Astrocyte (in vitro differentiated cells and primary cell): ENCODE results near the gene DHRS3. TPM values are rescaled to one million over a fixed set of nuclear protein-coding genes. Genes with fewer than 3 reads are reported as not detected.

Experiments
- DNase-seq: peaks from one replicate; pipeline ENCODE4 v3.0.0-alpha.2; 2010; ENCODE audit warnings: low read depth
- FAIRE-seq: peaks from 2 replicates; lab custom pipeline; 2011; peaks lifted over from hg19 to GRCh38; lab: Jason Lieb, UNC
- H2AFZ ChIP-seq: 2 replicates; pipeline ENCODE4 v1.6.0; 2012; ENCODE audit warnings: low read depth, low read length, inconsistent platforms
- H3K27ac ChIP-seq: 2 replicates; pipeline ENCODE4 v1.5.1; 2011; ENCODE audit warnings: low read depth, low read length, inconsistent platforms
- H3K27me3 ChIP-seq: 2 replicates; pipeline ENCODE4 v1.6.0; 2011; ENCODE audit warnings: low read length, inconsistent platforms; ENCODE audit not compliant: insufficient read depth
- H3K36me3 ChIP-seq: 2 replicates; pipeline ENCODE4 v1.5.1; 2011; ENCODE audit warnings: low read length, inconsistent platforms; ENCODE audit not compliant: insufficient read depth
- H3K4me1 ChIP-seq: 2 replicates; pipeline ENCODE4 v1.5.1; 2011; ENCODE audit warnings: low read length, inconsistent platforms; ENCODE audit not compliant: insufficient read depth
- H3K4me2 ChIP-seq: 2 replicates; pipeline ENCODE4 v1.6.0; 2012; ENCODE audit warnings: low read length, inconsistent platforms
- H3K4me3 ChIP-seq: 2 replicates; pipeline ENCODE4 v1.5.1; 2011; ENCODE audit warnings: low read depth, mild to moderate bottlenecking, low read length, inconsistent platforms; ENCODE audit not compliant: insufficient read depth
- H3K79me2 ChIP-seq: 2 replicates; pipeline ENCODE4 v1.6.0; 2012; ENCODE audit warnings: mild to moderate bottlenecking, low read length, inconsistent platforms; ENCODE audit not compliant: insufficient read depth
- H3K9ac ChIP-seq: 2 replicates; pipeline ENCODE4 v1.6.0; 2012; ENCODE audit warnings: mild to moderate bottlenecking, low read length, inconsistent platforms
- H3K9me3 ChIP-seq: 2 replicates; pipeline ENCODE4 v1.5.1; 2012; ENCODE audit warnings: low read depth, mild to moderate bottlenecking, low read length, inconsistent platforms; ENCODE audit not compliant: insufficient read depth
- H4K20me1 ChIP-seq: 2 replicates; pipeline ENCODE4 v1.6.0; 2012; ENCODE audit warnings: low read length, inconsistent platforms; ENCODE audit not compliant: insufficient read depth
- H3K27ac Mint-ChIP-seq: one replicate; pipeline ENCODE4 v1.8.0; 2021; ENCODE audit warnings: mild to moderate bottlenecking, mixed read lengths; ENCODE audit not compliant: unreplicated experiment
- H3K27me3 Mint-ChIP-seq: one replicate; pipeline ENCODE4 v1.8.0; 2021; ENCODE audit warnings: low read depth, mixed read lengths; ENCODE audit not compliant: unreplicated experiment
- H3K36me3 Mint-ChIP-seq: one replicate; pipeline ENCODE4 v1.8.0; 2021; ENCODE audit warnings: low read depth, mixed read lengths; ENCODE audit not compliant: unreplicated experiment
- H3K4me1 Mint-ChIP-seq: one replicate; pipeline ENCODE4 v1.8.0; 2021; ENCODE audit warnings: low read depth, mixed read lengths; ENCODE audit not compliant: unreplicated experiment
- H3K4me3 Mint-ChIP-seq: one replicate; pipeline ENCODE4 v1.8.0; 2021; ENCODE audit warnings: mild to moderate bottlenecking, moderate library complexity, mixed read lengths; ENCODE audit not compliant: unreplicated experiment
- H3K9me3 Mint-ChIP-seq: one replicate; pipeline ENCODE4 v1.8.0; 2021; ENCODE audit warnings: mild to moderate bottlenecking, mixed read lengths; ENCODE audit not compliant: unreplicated experiment
- CTCF ChIP-seq: IDR thresholded peaks from 2 replicates; pipeline ENCODE4 v1.5.1; 2011; ENCODE audit warnings: low read depth, mild to moderate bottlenecking, inconsistent platforms, low read length, moderate library complexity; ENCODE audit not compliant: insufficient read depth
- EZH2 ChIP-seq: IDR thresholded peaks from 2 replicates; pipeline ENCODE4 v1.6.1; 2012; ENCODE audit warnings: mild to moderate bottlenecking, low read length, inconsistent platforms; ENCODE audit not compliant: insufficient read depth
- total RNA-seq: library from RNA; stranded (reverse); gene quantifications from 2 replicates; pipeline ENCODE4 v1.2.1, GENCODE V29; 2021

Gene DHRS3
- total RNA-seq, 1 donor from 2014 or later = 3.4 TPM

DNA sequence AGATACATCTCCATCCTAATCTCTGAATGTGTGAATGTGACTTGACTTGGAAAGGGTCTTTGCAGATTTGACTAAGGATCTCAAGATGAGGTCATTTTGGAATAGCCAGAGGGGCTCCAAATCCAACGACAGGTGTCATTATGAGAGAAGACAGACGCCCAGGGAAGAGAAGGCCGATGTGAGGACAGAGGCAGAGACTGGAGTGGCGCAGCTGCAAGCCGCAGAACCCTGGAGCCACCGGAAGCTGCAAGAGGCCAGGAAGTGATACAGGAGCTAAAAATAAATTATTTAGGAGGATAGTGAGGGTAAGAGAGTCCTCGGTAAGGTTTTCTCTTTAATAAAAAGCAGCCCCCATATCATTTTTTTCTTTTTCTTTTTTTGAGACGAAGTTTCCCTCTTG lies 16.1 kb upstream of the DHRS3 start:
- Histone ChIP-seq H3K27me3 (peaks cover 3% of the 10 kb centered on the region), H3K9ac (no peak overlapping the region), H3K4me3 (no peak overlapping the region), H3K4me2 (no peak overlapping the region), H3K9me3 (peaks cover 1% of the 10 kb centered on the region), H3K79me2 (no peaks in the 10 kb centered on the region), H3K36me3 (no peaks in the 10 kb centered on the region), H3K4me1 (no peaks in the 10 kb centered on the region), H2AFZ (no peak overlapping the region), H3K27ac (no peak overlapping the region), H4K20me1 (no peaks in the 10 kb centered on the region)
- Mint-ChIP-seq H3K9me3 (peaks cover 17% of the 10 kb centered on the region), H3K4me3 (no peak overlapping the region), H3K4me1 (peaks cover 1% of the 10 kb centered on the region), H3K27ac (no peak overlapping the region), H3K27me3 (peaks cover 4% of the 10 kb centered on the region), H3K36me3 (peaks cover 2% of the 10 kb centered on the region)
- TF ChIP-seq CTCF (no peak), EZH2 (no peak)
- no peak for FAIRE-seq
- DNase-seq = no peak

GRCh38 chr1:12631571-12631970 lies 13.6 kb upstream of the DHRS3 start:
- H3K4me2 ChIP-seq = no peak overlapping the region
- H3K4me1 Mint-ChIP-seq = peaks cover 1% of the 10 kb centered on the region
- FAIRE-seq = no peak
- peaks cover 4% of the 10 kb centered on the region for H3K27me3 Mint-ChIP-seq
- H3K36me3 Mint-ChIP-seq = peaks cover 2% of the 10 kb centered on the region
- DNase-seq = no peak
- no peak overlapping the region for H2AFZ ChIP-seq
- no peak overlapping the region for H3K27ac ChIP-seq
- no peak overlapping the region for H3K27ac Mint-ChIP-seq
- no peaks in the 10 kb centered on the region for H3K79me2 ChIP-seq
- H3K27me3 ChIP-seq = peaks cover 3% of the 10 kb centered on the region
- no peaks in the 10 kb centered on the region for H3K36me3 ChIP-seq
- no peaks in the 10 kb centered on the region for H3K4me1 ChIP-seq
- no peaks in the 10 kb centered on the region for H3K9me3 ChIP-seq
- H3K9ac ChIP-seq = no peak overlapping the region
- H4K20me1 ChIP-seq = no peaks in the 10 kb centered on the region
- H3K4me3 Mint-ChIP-seq = no peak overlapping the region
- no peak overlapping the region for H3K4me3 ChIP-seq
- peaks cover 7% of the 10 kb centered on the region for H3K9me3 Mint-ChIP-seq
- TF ChIP-seq CTCF (no peak), EZH2 (no peak)

- no peaks in the 10 kb centered on the region for H4K20me1 ChIP-seq
- no peak for TF ChIP-seq CTCF
- TF ChIP-seq EZH2 = no peak
- no peak overlapping the region for H2AFZ ChIP-seq
- Mint-ChIP-seq H3K36me3 (peaks cover 2% of the 10 kb centered on the region), H3K27me3 (peaks cover 4% of the 10 kb centered on the region), H3K27ac (no peak overlapping the region), H3K4me3 (no peak overlapping the region), H3K9me3 (peaks cover 5% of the 10 kb centered on the region), H3K4me1 (no peaks in the 10 kb centered on the region)
- H3K9me3 ChIP-seq = no peaks in the 10 kb centered on the region
- H3K4me1 ChIP-seq = no peaks in the 10 kb centered on the region
- DNase-seq (no peak), FAIRE-seq (no peak)
- H3K27me3 ChIP-seq = peaks cover 3% of the 10 kb centered on the region
- no peak overlapping the region for H3K4me2 ChIP-seq
- no peak overlapping the region for H3K27ac ChIP-seq
- H3K36me3 ChIP-seq = no peaks in the 10 kb centered on the region
- no peak overlapping the region for H3K9ac ChIP-seq
- H3K4me3 ChIP-seq = no peak overlapping the region
- H3K79me2 ChIP-seq = no peaks in the 10 kb centered on the region
Observed at GRCh38 chr1:12630946-12631530, 13.0 kb upstream of the DHRS3 start.
